VCaP (cell line): ENCODE results near the gene GPX4.

Source experiments
- H3K27ac ChIP-seq: fragments of 450-650 bp; 2 replicates; pipeline ENCODE4 v1.5.1; 2017
- TF ChIP-seq, protein P1 (sequence below): fragments of 450-650 bp; conservative IDR thresholded peaks from 2 replicates; pipeline ENCODE4 v1.5.1; 2017; ENCODE audit warnings: mild to moderate bottlenecking, moderate library complexity

The GPX4 gene

GRCh38 chr19:1130771-1131717 is 27.2 kb downstream of the GPX4 start:
- TF ChIP-seq, protein P1, sequence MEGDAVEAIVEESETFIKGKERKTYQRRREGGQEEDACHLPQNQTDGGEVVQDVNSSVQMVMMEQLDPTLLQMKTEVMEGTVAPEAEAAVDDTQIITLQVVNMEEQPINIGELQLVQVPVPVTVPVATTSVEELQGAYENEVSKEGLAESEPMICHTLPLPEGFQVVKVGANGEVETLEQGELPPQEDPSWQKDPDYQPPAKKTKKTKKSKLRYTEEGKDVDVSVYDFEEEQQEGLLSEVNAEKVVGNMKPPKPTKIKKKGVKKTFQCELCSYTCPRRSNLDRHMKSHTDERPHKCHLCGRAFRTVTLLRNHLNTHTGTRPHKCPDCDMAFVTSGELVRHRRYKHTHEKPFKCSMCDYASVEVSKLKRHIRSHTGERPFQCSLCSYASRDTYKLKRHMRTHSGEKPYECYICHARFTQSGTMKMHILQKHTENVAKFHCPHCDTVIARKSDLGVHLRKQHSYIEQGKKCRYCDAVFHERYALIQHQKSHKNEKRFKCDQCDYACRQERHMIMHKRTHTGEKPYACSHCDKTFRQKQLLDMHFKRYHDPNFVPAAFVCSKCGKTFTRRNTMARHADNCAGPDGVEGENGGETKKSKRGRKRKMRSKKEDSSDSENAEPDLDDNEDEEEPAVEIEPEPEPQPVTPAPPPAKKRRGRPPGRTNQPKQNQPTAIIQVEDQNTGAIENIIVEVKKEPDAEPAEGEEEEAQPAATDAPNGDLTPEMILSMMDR = no peak
- H3K27ac ChIP-seq = peak overlapping the region; percentile 72

DNA sequence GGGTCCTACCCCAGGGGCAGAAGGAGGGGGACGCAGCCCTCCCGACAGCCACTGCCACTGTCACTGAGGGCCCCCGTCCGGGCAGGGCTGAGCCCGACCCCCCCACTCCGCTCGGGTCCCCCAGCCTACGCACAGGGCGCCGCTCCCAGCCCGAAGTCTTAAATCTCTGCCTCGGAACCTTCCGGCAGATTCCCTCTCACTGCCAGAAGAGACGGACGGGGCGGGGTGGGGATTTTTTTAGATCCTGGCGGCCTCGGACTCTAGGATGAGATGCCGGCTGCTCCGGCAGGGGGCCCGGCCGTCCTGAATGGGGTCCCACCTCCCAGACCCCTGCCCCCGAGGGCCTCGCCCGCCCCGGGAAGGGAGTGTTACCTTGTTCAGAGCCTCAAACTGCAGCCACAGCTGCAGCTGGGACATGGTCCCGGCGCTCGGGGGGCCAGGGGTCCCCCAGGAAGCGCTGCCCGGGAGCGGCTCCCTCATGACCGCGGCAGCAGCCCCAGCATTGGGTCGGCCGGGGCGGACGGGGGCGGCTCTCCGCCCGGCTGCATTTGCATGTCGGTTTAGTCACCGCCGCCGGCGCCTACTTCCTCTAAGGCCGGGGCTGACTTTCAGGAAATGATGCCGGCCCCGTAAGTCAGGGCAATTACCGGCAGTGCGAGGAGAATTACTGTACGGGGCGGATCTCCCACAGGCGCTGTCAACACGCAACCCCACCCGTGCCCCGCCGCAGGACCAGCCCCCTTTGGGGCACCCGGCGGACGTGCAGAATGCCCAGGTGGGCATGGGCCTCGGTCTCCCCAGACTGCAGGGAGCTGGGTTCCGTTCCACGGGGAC is 28.1 kb downstream of the GPX4 start:
- H3K27ac ChIP-seq = peak overlapping the region; percentile 72
- TF ChIP-seq, protein P1 = no peak; the same call in 1 of the 2 replicates

- H3K27ac ChIP-seq = peak overlapping the region; percentile 72
- TF ChIP-seq, protein P1 = no peak
Observed at GRCh38 chr19:1132552-1133383, 29.0 kb downstream of the GPX4 start.

DNA sequence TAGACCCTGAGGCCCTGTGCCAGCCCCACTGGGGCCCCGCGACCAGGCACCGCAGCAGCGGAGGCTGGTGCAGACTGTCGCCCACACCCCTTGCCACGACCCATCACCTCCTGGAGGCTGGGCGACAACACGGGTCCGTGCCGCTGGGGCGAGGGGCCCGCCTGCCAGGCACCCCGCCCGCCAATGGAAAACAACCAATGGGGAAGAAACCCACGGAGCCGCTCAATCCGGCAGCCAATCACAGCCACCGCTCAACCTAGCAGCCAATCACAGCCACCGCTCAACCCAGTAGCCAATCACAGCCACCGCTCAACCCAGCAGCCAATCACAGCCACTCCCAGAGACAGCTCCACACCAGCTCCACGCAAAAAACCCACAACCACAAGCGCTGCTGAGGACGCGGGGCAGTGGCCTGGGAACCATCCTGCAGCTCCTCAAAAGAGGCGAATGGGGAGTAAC is 29.7 kb downstream of the GPX4 start:
- H3K27ac ChIP-seq = no peak overlapping the region

GRCh38 chr19:1134431-1134830 is 30.6 kb downstream of the GPX4 start:
- TF ChIP-seq, protein P1 = no peak
- no peak overlapping the region for H3K27ac ChIP-seq

More for the DNA sequence above, 29.7 kb downstream of the GPX4 start:
- TF ChIP-seq, protein P1 = no peak

- no peak overlapping the region for H3K27ac ChIP-seq
- TF ChIP-seq, protein P1 = no peak
Observed at GRCh38 chr19:1135454-1135853, 31.7 kb downstream of the GPX4 start.
